DND-41 (cell line): Measurements from ENCODE around the gene RAB3B.

Source experiments
- EZH2 ChIP-seq: IDR thresholded peaks from 3 replicates; pipeline ENCODE4 v1.6.1; 2012; ENCODE audit warnings: borderline replicate concordance, low read depth, mild to moderate bottlenecking, moderate library complexity, low read length, inconsistent platforms; ENCODE audit not compliant: severe bottlenecking
- TF ChIP-seq, protein P1 (sequence below): IDR thresholded peaks from 2 replicates; pipeline ENCODE4 v1.5.1; 2012; ENCODE audit warnings: borderline replicate concordance, low read length, moderate library complexity, mild to moderate bottlenecking; ENCODE audit not compliant: poor library complexity, severe bottlenecking; ENCODE audit errors: extremely low read depth

DNA sequence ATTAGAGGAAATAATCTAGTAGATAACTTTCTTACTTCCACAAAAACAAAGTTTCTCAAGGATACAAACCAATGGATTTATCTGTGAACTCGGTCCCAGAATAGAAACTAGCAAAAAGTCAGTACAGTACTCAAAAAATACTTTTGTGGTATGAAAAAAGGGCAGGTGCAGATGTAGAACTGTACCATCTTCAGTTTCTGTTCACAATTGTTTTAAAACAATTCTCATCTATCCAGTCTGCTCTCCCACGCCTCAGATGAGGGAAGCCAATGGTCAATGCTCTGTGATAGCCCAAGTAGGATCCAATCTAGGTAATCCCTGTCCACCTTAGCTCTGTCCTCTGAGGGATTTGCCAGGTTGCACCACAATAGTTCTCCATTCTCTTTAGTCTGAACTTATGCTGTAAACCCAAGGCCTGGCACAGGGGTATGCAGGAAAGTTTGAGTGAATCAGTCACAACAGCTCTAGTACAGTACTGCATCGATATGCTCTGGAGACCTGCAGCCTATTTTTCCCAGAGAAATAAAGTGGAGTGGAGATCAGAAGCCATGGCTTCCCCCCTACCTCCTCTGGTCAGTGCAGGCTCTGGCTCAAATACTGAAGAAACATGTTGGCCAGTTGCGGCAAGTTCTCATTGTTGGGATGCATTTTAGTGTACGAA, 41.8 kb upstream of the RAB3B start:
- TF ChIP-seq, protein P1, sequence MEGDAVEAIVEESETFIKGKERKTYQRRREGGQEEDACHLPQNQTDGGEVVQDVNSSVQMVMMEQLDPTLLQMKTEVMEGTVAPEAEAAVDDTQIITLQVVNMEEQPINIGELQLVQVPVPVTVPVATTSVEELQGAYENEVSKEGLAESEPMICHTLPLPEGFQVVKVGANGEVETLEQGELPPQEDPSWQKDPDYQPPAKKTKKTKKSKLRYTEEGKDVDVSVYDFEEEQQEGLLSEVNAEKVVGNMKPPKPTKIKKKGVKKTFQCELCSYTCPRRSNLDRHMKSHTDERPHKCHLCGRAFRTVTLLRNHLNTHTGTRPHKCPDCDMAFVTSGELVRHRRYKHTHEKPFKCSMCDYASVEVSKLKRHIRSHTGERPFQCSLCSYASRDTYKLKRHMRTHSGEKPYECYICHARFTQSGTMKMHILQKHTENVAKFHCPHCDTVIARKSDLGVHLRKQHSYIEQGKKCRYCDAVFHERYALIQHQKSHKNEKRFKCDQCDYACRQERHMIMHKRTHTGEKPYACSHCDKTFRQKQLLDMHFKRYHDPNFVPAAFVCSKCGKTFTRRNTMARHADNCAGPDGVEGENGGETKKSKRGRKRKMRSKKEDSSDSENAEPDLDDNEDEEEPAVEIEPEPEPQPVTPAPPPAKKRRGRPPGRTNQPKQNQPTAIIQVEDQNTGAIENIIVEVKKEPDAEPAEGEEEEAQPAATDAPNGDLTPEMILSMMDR, result no peak
- no peak for TF ChIP-seq EZH2
